NCI-H2107 treated with DMSO at 0.1 percent for 48 hours (cell line): ENCODE data around the gene PSMB2.

Source experiments
- DNase-seq: peaks from one replicate; lab custom pipeline; 2025; ENCODE audit not compliant: unreplicated experiment; lab: John Stamatoyannopoulos, UW

PSMB2 gene

DNA sequence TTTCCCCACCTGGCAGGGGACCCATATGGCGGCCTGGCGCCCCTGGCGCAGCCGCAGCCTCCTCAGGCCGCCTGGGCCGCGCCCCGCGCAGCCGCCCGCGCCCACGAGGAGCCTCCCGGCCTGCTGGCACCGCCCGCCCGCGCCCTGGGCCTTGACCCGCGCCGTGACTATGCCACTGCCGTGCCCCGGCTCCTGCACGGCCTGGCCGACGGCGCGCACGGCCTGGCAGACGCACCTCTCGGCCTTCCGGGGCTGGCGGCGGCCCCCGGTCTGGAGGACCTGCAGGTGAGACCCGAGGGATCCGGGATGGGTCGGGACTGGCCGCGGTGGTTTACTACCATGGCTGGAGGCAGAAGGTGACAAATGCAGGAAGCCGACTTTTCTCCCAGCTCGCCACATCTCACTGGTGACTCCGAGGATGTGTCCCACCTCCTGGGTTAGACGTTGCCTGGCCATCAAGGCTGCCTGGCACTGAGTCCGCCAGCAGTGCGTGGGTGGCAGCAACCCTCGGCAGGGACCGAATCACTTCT, 67.1 kb downstream of the PSMB2 start:
- DNase-seq, result no peak

DNA sequence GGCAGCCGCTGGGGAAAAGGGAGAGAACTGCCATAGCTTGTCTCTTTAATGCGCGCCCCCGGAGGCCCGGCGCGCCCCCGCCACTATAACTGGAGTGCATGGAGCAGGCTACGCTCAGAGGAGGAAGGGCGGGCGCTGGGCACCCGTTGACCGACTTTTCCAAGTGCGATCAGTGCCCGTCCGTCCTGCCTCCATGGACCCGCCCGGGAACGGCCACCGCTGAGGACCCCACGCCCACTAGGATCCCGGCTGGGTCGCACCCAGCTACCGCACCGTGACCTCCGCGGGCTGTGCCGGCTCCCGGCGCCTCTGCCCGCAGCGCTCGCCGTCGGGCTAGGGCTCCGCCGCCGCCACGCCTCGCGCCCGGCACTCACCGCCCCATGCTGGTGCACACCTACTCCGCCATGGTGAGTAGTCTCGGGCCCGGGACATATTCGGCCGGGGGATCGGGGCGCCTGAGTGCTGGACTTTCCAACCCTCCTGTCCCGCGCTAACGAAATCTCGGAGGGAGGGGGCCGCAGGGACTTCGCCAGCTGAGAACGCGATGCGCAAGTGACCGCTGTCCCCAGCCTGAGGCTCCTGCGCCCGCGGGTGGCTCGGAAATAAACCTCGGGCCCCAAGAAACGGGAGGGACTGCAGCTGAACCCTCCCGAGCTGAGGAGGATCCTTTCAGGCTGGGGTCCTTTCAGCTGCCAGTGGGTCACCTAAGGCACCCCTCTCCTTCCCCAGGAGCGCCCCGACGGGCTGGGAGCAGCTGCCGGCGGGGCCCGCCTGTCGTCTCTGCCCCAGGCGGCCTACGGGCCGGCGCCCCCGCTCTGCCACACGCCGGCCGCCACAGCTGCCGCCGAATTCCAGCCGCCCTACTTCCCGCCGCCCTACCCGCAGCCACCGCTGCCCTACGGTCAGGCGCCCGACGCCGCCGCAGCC, 67.9 kb downstream of the PSMB2 start, which contains the start of gene TFAP2E:
Gene TFAP2E, plus strand, starts transcription at position 117 of the 927 bp plus-strand sequence. Its CDS starts 264 bp downstream, at position 381.
- no peak for DNase-seq

DNA sequence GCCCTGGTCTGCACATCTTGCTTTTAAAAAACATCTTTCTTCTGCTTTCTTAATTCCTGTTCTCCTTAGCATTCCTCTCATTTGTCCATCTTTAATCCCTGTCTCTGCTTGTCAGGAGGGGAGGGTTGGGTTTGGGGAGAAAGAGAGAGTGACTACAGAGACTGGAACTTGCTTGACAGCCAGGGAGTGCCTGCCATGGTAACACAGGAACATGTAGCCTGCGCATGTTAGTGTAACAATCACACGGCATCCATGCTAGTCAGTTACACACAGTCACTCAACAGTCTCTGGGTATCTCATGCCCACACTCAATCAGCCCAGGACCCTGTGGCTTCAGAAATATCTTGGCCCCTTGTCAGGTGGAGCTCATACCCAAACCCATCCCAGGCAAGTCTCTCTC, 69.0 kb downstream of the PSMB2 start:
- no peak for DNase-seq

DNA sequence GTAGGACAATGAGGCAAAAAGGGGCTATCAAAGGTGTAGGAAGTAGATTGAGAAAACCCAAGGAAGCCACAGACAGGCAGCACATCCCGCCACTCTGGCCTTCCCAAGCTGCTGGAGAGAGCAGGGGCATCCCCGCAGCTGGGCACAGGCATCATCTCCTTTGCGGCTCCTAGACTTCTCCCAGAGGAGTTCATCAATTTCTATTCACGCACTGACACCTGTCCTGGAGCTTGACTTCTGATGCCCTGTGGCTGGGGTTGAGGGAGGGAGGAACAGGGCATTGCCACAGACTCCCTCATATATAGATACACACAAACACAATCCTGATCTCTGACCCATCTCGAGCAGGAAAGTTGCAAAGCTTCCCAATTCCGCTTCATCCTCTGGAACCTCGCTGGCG, 70.1 kb downstream of the PSMB2 start:
- no peak for DNase-seq

DNA sequence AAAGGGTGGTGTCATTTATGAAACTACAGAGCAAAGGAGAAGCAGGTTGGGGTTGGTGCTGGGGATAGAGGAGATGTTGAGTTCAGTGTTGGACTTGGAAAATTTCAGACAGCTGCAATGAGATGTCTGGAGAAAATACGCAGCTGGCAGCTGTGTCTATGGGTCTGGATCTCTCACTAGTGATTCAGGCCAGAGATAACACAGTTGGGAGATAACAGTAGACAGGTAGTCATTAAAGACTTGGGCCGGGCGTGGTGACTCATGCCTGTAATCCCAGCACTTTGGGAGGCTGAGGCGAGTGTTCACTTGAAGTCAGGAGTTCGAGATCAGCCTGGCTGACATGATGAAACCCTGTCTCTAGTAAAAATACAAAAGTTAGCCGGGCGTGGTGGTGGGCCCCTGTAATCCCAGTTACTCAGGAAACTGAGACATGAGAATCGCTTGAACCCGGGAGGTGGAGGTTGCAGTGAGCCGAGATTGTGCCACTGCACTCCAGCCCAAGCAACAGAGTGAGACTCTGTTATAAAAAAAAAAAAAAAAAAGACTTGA, 70.7 kb downstream of the PSMB2 start:
- no peak for DNase-seq

DNA sequence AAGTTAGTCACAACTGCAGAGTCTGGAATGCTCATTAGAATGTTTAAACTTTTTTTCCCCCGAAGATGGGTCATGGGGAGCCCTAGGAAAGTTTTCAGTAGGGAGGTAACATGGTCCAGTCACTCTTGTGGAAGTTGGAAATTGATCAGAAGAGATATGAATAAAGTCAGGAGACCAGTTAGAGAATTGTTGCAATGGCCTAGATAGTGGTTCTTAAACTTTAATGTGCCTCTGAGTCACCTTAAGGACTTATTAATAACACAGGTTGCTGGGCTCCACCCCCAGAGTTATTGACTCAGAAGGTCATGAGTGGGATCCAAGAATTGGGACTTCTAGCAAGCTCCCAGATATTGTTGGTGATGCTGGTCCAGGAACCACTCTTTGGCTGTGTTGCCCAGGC, 71.4 kb downstream of the PSMB2 start:
- DNase-seq, result no peak

DNA sequence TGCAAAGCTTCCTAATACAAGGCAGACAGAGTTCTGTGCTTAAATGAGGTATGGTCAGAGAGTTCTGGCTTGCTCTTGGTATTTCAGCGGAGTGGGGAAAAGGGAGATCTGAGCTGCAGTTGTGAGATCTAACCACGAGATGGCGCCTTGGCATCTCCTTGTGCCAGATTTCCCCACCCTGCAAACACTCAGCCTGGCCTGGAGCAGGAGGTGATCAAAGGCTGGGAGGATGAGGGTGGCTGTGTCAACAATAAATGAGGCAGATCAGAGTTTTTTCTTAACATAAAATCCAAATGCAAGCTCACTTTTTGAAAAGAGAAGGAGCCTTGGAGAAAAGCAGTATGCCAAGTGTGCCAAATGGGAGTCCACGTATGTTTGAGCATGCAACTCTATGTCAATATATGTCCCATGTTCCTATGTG, 72.3 kb downstream of the PSMB2 start:
- peak; percentile 61 for DNase-seq

DNA sequence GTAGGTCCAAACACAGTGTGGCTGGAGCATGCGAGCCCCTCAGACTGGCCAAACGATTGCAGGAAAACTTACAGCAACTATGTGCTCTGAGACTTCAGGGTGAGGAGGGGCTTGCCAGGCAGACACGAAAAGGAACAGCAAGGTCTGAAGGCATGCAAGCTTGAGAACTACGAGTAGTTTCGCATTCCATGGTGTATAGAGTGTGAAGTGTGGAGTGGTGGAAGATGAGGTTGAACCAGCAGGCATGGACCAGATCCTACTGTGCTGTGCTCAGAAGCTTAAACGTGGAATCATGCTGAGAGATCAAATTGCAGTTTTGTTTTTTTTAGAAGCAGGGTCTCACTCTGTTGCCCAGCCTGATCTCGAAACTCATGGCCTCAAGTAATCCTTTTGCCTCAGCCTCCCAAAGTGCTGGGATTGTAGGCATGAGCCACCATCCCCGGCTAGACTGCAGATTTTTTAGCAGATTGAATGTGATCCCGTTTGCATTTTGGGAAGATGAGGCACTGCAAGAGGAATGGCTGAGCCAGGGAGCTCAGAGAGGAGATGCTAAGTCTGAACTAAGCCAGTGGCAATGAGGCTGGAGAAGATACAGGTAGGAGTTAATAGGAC, 73.3 kb downstream of the PSMB2 start:
- DNase-seq, result no peak

DNA sequence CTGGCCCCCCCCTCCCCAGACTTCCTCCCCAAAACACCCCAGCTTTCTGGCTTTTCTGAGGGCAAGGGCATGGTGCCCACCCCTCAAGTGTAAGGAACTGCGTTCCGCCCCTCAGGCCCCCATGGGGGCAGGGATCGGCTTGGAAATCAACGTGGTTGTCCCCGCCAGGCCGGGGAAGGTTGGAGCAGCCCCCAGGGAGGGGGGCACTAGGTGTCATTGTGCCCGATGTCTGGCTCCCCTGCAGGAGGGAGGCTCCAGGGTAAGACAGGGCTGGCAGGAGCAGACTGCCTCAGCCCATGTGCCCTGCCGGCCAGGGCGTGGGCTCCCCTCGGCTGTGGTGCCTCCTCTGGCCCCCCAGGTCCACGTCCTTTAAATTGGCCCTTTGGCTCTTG, 75.6 kb downstream of the PSMB2 start:
- no peak for DNase-seq

DNA sequence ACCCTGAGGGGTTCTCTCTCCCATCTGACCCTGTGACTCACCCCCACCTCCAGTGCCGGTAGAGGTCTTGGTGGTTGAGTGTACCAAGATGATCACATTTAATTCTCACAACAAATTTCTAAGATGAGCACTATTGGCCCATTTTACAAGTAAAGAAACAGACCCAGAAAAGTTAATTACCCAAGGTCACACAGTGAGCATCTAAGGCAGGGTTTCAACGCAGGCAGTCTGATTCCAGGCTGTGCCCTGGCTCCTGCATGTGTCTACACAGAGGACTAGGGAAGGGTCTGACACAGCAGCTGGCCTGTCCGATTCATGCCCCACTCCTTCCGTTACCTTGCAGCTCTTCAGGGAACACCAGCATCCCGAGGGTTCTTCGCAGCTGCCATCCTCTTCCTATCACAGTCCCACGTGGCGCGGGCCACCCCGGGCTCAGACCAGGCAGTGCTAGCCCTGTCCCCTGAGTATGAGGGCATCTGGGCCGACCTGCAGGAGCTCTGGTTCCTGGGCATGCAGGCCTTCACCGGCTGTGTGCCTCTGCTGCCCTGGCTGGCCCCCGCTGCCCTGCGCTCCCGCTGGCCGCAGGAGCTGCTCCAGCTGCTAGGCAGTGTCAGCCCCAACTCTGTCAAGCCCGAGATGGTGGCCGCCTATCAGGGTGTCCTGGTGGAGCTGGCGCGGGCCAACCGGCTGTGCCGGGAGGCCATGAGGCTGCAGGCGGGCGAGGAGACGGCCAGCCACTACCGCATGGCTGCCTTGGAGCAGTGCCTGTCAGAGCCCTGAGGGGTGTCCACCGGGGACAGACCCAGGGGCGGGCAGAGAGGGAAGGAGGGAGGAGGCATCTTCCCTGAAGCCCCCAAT, 76.2 kb downstream of the PSMB2 start:
- DNase-seq, result no peak

DNA sequence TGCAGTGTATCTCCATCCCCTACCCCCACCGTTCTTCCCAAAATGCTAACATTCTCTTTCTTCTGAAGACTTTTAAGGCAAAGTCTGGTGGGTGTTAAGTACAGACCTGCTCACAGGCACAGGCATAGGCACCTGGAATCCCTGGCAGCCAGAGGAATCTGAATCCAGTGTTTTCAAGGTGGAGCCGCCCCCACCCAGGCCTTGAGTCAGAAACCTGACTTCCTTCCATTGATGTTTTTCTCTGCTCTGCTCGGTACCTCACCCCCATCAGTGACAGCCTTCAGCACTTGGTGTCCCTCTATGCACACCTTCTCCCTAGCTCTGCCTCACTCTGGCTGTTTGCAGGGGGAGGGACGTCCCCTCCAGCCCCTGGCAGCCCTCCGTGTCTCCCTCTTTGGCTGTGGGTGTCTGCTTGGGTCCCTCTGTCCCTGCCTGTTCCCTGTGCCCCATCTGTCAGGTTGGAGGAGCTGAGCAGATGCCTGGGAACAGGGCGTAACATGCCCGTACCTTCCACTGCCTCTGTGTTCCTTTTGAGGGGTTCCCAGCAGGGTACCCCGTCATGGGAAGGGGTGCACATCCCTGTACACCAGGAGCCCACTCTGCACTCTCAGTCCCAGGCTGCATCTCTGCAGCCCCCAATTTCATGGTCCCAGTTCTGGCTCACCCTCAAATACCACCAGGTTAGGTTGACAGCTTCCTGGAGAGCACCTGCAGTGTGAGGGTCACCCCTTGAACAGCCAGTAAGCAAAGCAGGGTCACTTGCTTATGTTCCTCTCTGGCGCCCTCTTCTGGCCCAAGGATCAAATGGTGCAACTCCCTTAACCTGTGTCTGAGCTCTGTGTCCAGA, 77.1 kb downstream of the PSMB2 start:
- DNase-seq, result peak; percentile 44

DNA sequence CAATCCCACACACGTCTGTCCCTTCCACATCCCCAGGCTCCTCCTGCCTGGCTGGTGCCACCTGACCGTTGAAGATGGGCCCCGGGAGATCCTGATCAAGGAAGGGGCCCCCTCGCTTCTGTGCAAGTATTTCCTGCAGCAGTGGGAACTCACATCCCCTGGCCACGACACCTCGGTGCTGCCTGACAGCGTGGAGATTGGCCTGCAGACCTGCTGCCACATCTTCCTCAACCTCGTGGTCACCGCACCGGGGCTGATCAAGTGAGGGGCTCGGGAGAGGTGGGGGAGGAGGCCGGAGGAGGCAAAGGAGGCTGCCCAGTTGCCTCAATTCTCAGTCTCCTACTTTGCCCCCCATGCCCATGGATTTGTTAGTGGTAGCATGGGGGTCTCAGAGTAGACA, 78.2 kb downstream of the PSMB2 start:
- no peak for DNase-seq

DNA sequence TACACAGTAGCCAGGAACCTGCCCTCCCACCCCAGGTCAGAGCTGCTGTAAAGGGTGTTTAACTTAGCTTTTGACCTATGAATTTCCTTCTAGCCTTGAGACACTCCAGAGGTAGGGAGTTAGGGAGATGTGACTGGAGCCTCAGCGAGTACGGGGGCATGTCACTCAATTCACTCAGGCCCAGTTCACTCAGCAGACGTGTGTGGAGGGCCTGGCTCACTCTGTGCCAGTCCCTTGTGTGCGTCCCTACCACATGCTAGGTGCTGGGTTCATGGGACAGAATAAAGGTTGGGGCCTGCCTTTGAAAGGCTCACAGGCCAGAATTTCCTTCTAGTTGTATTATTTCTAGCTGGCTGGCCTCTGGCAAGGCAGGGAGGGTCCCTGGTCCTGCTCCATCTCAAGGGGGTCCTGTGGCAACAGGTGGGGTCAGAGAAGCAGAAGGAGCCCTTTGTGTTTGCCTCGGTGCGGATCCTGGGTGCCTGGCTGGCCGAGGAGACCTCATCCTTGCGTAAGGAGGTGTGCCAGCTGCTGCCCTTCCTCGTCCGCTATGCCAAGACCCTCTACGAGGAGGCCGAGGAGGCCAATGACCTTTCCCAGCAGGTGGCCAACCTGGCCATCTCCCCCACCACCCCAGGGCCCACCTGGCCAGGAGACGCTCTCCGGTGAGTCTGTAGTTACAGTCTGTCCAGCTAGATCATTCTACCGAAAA, 79.2 kb downstream of the PSMB2 start:
- DNase-seq, result no peak

DNA sequence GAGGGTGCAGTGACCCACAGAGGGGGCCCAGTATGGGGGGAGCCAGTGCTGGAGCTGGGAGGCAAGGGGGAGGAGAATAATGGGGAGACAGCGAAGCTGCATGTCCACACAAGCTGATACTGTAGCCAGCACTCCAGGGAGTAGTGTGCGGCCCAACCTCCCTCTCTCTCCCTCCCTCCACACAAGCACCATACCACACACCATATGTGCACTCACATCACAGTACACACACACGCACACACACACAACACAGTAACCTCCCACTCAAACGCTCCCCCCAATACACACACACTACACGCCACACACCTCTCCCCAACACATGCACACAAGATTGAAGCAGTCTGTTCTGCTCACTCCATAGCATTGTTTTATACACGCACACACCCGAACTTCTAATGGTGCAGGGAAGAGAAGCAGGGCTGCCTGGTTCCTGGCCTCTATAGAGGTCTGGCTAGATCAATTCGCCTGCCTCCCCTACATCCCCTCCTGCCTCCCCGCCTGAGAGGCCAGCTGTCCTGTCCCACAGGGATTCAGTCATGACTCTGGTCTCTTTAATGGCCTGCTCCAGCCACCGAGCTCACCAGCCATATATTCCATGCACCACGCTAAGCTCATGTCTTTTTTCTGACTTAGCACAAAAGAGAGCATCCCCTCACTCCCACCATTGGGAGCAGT, 79.9 kb downstream of the PSMB2 start:
- no peak for DNase-seq

DNA sequence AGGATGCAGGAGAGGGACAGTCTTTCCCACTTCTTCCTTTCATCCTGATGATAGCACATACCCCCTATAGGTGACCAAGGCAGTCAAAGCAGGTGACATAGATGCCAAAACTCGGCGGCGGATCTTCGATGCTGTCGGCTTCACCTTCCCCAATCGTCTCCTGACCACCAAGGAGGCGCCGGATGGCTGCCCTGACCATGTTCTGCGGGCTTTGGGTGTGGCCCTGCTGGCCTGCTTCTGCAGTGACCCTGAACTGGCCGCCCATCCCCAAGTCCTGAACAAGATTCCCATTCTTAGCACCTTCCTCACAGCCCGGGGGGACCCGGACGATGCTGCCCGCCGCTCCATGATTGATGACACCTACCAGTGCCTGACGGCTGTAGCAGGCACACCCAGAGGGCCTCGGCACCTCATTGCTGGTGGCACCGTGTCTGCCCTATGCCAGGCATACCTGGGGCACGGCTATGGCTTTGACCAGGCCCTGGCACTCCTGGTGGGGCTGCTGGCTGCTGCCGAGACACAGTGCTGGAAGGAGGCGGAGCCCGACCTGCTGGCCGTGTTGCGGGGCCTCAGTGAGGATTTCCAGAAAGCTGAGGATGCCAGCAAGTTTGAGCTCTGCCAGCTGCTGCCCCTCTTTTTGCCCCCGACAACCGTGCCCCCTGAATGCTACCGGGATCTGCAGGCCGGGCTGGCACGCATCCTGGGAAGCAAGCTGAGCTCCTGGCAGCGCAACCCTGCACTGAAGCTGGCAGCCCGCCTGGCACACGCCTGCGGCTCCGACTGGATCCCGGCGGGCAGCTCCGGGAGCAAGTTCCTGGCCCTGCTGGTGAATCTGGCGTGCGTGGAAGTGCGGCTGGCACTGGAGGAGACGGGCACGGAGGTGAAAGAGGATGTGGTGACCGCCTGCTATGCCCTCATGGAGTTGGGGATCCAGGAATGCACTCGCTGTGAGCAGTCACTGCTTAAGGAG, 80.8 kb downstream of the PSMB2 start:
- no peak for DNase-seq

DNA sequence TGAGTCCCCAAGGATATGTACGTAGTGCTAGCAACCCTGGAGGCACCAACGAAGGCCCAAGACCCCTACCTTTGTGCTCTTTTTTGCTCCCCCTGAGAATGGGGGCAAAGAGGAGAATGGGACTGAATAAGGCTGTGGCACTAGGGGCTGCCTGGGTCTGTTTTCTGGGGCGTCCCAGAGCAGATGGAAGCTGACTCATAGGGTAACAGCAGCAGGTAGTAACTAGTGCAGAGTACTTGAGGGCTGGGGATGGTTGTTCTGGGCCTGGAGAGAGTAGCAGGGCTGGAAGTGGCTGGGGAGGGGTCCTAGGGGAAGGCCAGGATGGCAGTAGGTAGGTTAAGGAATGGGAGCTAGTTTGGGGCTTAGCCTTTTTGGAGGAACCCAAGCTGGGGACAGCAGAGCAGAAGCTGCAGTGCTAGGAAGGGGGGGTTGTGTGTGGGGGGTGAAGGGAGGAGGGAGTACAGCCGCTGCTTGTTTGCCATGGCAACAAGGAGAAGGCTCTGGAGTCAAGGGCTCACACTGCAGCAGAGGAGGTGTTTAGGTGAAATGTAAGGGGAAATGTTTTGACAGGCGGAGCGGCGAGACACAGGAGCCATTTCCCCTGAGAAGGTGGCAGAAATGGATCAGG, 81.9 kb downstream of the PSMB2 start:
- DNase-seq, result no peak
